ENCODE results near the gene RRAGD.

Gene RRAGD

DNA sequence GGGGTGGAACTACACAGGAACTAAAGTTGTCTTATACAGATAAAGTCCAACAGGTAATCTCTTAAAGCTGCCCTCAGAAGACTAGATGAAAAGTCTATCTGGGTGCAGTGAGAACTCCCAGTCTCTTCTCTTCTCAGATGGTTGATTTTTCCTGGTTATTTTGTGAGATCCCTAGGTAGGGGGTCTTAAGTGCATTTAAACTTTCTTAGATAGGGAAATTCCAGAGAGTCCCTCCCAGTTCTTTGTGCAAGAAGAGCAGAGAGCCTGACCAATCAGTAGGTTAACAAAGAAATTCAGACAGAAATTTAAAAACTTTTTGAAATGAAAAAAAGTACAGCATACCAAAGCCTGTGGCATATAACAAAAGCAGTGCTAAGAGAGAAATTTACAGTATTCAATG, 95.0 kb downstream of the RRAGD start:
- DNase-seq: no peak
- Mint-ChIP-seq H3K36me3 (ENCODE audit: low read depth) (peaks cover 15% of the 10 kb centered on the region), H3K4me3 (no peak overlapping the region), H3K27me3 (no peaks in the 10 kb centered on the region), H3K4me1 (ENCODE audit: low read depth) (no peaks in the 10 kb centered on the region), H3K27ac (no peak overlapping the region), H3K9me3 (no peaks in the 10 kb centered on the region)

DNA sequence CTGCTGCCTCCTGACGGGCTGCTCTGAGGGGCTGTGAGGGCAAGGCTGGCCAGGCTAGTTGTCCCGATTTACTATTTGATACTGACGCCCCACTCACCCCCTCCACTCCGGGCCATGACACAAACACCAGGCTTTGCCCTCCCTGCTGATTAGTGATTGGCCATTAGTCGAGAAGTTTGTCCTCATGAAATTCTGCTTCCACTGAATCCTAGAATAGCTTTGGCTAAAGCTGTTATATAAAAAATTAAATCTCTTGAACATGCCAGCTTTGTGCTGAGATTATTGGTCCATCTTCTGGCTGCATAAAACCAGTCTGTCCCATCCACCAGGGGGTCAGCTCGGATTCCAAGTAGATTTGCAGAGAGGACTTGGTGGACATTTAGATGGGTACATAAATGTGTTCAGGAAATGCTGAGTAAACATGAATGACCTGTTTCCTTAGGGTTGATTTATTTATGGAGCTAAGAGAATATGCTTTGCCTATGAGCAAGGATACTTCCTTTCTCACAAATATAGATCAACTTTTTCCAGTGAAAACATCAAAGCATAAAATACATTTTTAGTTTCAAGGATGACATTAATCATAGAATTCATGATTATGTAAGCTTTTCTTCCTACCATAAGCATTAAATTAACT, 96.7 kb downstream of the RRAGD start, which contains the start of gene GABRR2:
Gene GABRR2 (minus strand): TSS at position 51 of the 637 bp plus-strand sequence. CDS start 134 bp downstream, outside the sequence.
- H3K36me3 Mint-ChIP-seq (ENCODE audit: low read depth): peaks cover 11% of the 10 kb centered on the region
- no peaks in the 10 kb centered on the region for H3K9me3 Mint-ChIP-seq

DNA sequence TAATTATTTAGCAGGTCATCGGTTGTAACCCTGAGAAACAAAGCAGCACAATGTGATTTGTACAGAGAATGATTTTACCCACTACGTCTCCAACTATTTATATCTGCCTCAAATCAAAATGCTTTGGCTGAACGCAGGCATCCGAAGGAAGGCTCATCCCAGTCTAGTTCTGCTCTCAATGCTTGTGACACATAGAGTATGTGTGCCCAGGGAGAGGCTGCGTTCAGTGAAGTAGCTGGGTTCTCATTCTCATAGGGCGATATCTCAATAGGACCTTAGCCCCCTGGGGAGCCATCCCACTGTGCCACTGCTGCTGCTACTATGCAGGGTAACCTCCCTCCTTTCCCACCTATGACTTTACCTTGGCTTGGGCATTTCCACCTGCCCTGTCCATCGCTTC, 97.4 kb downstream of the RRAGD start:
- no peaks in the 10 kb centered on the region for H3K9me3 Mint-ChIP-seq
- no peak overlapping the region for H3K4me3 Mint-ChIP-seq
- no peak overlapping the region for H3K27ac Mint-ChIP-seq
- H3K27me3 Mint-ChIP-seq: no peaks in the 10 kb centered on the region
- peaks cover 11% of the 10 kb centered on the region for H3K36me3 Mint-ChIP-seq (ENCODE audit: low read depth)
- H3K4me1 Mint-ChIP-seq (ENCODE audit: low read depth): no peaks in the 10 kb centered on the region
- no peak for DNase-seq

More for the DNA sequence above, 96.7 kb downstream of the RRAGD start, which contains the start of gene GABRR2:
- DNase-seq: no peak
- Mint-ChIP-seq H3K4me3 (no peak within 1 kb of the TSS), H3K27me3 (no peaks in the 10 kb centered on the region), H3K27ac (no peak within 1 kb of the TSS), H3K4me1 (ENCODE audit: low read depth) (no peaks in the 10 kb centered on the region)

Measured in activated T-cell treated with anti-CD3 and anti-CD28 coated beads, Interleukin-2, amount 50 U/mL, for 24 hours (primary cell).